Breast epithelium (tissue), 4 donors: ENCODE measurements around the gene LCAT. TPM values are rescaled to one million over a fixed set of nuclear protein-coding genes. Genes with fewer than 3 reads are reported as not detected.
"Not testable (repeated sequence)": the region's sequence is repeated elsewhere in the genome, so short reads cannot be mapped to it uniquely, and the experiment has no call there.

Experiments
- DNase-seq, 2 donors: peaks; one replicate each; pipeline ENCODE4 v3.0.0-alpha.2; 2019; ENCODE audit warnings: low spot score in 2 of 2
- H3K27ac ChIP-seq, 2 donors: fragments of 200-600 bp; sonication (generic) in 1 of 2; one replicate each; pipeline ENCODE4 v1.5.1; 2016 to 2019; ENCODE audit warnings: mild to moderate bottlenecking in 1 of 2
- H3K27me3 ChIP-seq, 2 donors: fragments of 200-600 bp; sonication (generic) in 1 of 2; one replicate each; pipeline versions ENCODE4 v1.5.1 to v1.6.0; 2017 to 2019; ENCODE audit warnings: control low read depth in 1 of 2, mild to moderate bottlenecking in 1 of 2
- H3K36me3 ChIP-seq: fragments of 200-600 bp; one replicate; pipeline ENCODE4 v1.5.1; 2019
- H3K4me1 ChIP-seq, 2 donors: fragments of 200-600 bp; sonication (generic); one replicate each; pipeline ENCODE4 v1.5.1; 2016 to 2019; ENCODE audit warnings: control low read depth in 1 of 2
- H3K4me3 ChIP-seq, 3 donors: fragments of 200-600 bp; sonication (generic); 1 replicate in 2 of 3; 2 replicates in 1 of 3; pipeline ENCODE4 v1.5.1; 2016 to 2019; ENCODE audit warnings: mild to moderate bottlenecking in 3 of 3, moderate library complexity in 2 of 3
- H3K9me3 ChIP-seq, 2 donors: fragments of 200-600 bp; sonication (generic) in 1 of 2; one replicate each; pipeline ENCODE4 v1.5.1; 2016 to 2019; ENCODE audit warnings: control low read depth in 1 of 2
- POLR2A ChIP-seq: fragments of 450-650 bp; IDR thresholded peaks from one replicate; pipeline ENCODE4 v1.6.1; 2016; ENCODE audit warnings: antibody characterized with exemption, mild to moderate bottlenecking, moderate library complexity
- POLR2AphosphoS5 ChIP-seq, 3 donors: sonication (generic); formaldehyde crosslinking; IDR thresholded peaks; one replicate each; pipeline ENCODE4 v1.6.1; 2017; ENCODE audit warnings: antibody characterized with exemption in 3 of 3
- intact Hi-C: fragments of 100-400 bp; cut with DNase I; formaldehyde crosslinking; loops from one replicate; pipeline ENCODE4 v1.15.1; 2023; ENCODE audit warnings: low total_unique reads
- total RNA-seq, 3 donors: library from RNA; depleted of rRNA; stranded (reverse); fragments of >200 nt; gene quantifications; one replicate each; pipeline ENCODE4 v1.1.0, GENCODE V29; 2016
- TF ChIP-seq, protein P1 (sequence below), 3 donors: fragments of 450-650 bp; IDR thresholded peaks; one replicate each; pipeline ENCODE4 v1.5.1; 2016 to 2017; ENCODE audit warnings: antibody characterized with exemption in 3 of 3, mild to moderate bottlenecking in 3 of 3, moderate library complexity in 3 of 3

LCAT gene
- total RNA-seq, 3 donors from 2014 or later, result 11.8 to 18.6 (median 15.4) TPM

DNA sequence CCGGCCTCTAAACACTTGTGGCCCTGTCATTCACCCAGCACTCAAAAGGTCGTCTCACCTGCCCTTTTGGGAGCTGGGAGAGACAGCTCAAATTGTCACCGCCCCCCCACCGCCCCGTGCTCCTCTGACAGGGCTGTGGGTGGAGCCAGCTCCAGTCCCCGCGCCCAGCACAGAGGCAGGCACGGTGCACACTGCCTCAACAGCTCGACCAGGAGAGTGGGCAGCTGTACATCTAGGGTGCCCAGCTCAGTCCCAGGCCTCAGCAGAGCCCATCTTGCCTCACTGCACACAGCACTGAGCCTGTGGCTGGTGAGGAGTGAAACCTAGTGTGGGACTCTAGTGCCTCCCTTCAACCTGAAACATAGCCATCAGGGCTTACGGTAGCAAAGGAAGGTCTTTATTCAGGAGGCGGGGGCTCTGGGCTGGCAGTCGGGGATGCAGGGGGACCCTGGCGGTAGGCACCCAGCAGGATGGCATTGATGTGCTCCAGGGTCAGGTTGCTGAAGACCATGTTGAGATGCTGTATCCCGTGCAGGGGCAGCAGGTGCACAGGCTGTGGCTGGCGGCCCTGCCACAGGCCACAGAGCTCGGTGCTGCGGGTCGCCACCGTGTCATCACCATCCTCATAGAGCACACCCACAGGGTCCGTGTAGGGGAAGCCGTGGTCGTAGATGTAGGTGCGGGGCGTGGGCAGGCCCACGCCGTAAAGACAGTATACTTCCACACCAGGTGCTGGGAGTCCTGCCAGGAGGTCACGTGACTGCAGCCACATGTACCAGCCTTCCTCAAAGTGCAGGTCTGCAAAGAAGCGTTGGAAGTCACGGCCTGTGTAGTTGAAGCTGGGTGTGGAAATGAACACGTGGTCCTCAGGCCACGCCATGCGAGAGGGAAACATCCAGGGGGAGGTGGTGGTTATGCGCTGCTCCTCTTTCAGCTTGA is 4.1 kb downstream of the LCAT start:
- TF ChIP-seq POLR2A (no peak), POLR2AphosphoS5 (IDR thresholded peaks at IDR 0.05) (no peak)
- TF ChIP-seq, protein P1, sequence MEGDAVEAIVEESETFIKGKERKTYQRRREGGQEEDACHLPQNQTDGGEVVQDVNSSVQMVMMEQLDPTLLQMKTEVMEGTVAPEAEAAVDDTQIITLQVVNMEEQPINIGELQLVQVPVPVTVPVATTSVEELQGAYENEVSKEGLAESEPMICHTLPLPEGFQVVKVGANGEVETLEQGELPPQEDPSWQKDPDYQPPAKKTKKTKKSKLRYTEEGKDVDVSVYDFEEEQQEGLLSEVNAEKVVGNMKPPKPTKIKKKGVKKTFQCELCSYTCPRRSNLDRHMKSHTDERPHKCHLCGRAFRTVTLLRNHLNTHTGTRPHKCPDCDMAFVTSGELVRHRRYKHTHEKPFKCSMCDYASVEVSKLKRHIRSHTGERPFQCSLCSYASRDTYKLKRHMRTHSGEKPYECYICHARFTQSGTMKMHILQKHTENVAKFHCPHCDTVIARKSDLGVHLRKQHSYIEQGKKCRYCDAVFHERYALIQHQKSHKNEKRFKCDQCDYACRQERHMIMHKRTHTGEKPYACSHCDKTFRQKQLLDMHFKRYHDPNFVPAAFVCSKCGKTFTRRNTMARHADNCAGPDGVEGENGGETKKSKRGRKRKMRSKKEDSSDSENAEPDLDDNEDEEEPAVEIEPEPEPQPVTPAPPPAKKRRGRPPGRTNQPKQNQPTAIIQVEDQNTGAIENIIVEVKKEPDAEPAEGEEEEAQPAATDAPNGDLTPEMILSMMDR (IDR thresholded peaks at IDR 0.05), result no peak
- peak overlapping the region in 1 of 2 donors; percentile 65 for H3K27ac ChIP-seq
- H3K4me3 ChIP-seq, result no peak overlapping the region
- H3K27me3 ChIP-seq, result no peaks in the 10 kb centered on the region
- H3K4me1 ChIP-seq, result peaks cover 12 to 13% of the 10 kb centered on the region in 2 donors
- DNase-seq, result no peak
- intact Hi-C loops, result no loop called here
- H3K9me3 ChIP-seq, result no peaks in the 10 kb centered on the region
- H3K36me3 ChIP-seq, result no peaks in the 10 kb centered on the region

DNA sequence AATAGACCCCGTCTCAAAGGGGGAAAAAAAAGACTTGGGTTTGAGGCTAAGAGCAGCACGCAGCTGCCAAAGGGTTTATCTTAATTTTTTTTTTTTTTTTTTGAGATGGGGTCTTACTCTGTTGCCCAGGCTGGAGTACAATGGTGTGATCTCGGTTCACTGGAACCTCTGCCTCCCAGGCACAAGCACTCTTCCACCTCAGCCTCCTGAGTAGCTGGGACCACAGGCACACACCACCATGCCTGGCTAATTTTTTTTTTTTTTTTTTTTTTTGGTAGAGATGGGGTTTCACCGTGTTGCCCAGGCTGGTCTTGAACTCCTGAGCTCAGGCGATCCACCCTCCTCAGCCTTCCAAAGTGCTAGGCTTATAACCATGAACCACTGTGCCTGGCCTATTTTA is 6.2 kb downstream of the LCAT start:
- H3K4me3 ChIP-seq, H3K36me3 ChIP-seq, H3K27ac ChIP-seq, DNase-seq, H3K27me3 ChIP-seq, H3K9me3 ChIP-seq, intact Hi-C loops: not testable (repeated sequence)
- H3K4me1 ChIP-seq, result peaks cover 9 to 12% of the 10 kb centered on the region in 2 donors

DNA sequence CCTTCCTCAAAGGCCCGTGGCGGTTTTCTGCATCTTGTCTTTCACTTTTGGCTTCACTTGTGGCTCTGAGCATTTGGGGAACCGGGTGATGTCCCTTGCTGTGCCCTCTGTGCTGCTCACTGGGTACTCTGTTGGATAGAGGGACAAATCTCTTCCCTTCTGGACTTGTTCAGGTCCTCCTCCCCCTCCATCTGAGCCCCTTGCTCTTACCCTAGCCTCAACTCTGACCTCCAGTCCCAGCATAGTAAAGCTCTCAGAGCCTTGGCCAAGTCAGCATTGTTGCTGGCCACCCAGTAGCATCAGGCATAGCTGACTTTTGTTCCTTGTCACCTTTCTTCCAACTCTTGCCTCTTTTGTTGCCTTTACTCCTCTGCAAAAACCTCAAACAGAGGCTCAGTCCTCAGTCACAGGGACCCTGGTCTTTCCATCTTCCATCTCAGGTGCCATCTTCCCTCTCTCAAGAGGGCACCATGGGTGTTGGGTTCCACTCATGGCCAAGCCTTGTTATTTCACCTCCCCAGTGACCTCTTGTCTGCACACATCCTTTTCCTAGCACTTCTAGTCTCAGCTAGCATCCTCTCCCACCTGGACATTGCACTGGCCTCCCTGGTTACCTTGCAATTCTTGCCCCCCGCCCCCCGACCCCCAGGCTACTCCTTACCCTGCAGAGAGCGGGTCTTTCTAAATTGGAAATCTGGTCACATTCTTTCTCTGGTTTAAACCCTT is 6.9 kb downstream of the LCAT start:
- H3K4me1 ChIP-seq, result peaks cover 9 to 12% of the 10 kb centered on the region in 2 donors
- H3K4me3 ChIP-seq, result peak overlapping the region; percentile 84 to 89 (median 86)
- peak in 1 of 2 donors; percentile 56 for DNase-seq
- intact Hi-C loops, result no loop called here
- H3K27ac ChIP-seq, result peak overlapping the region; percentile 89 to 98
- no peaks in the 10 kb centered on the region for H3K27me3 ChIP-seq
- TF ChIP-seq, protein P1 (IDR thresholded peaks at IDR 0.05), result no peak
- peak in 1 of 3 donors; percentile 46 for TF ChIP-seq POLR2AphosphoS5 (IDR thresholded peaks at IDR 0.05)
- H3K36me3 ChIP-seq, result no peaks in the 10 kb centered on the region
- no peaks in the 10 kb centered on the region for H3K9me3 ChIP-seq

DNA sequence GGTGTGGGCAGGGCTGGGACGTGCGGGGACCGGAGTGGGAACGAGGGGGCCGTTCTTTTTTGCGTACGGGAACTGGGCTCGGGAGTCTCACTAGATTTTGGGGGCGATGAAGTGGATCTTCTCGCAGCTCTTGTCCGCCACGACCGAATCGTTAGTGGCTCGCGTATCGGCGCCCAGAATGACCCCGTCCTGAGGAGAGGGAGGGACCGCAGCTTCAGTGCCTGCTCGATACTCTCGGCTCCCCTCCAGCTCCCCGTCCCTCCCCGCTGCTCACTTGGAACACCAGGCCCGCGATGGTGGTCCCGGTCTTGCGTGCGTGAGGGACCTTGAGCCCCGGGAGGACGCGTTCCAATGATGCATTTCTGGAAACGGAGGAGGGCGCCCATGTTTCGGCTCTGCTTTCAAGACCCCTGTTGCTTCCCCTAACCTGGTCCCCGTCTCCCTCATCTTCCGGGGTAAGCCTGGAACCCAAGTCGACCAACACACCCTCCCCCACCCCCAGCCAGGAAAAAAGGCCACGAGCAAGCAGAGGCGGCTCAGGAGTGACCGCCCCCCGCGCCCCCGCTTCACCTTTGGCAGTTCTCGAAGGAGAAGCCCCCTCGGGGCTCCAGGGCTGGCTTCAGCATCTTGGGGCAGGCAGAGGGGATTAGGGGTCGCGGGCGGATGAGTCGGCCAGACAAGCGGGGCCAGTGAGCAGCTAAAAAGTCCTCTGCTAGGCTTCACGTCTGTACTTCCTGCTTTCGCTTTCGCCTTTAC is 7.6 kb downstream of the LCAT start, which contains the start of gene PSMB10:
Gene PSMB10 (minus strand): TSS at position 727 of the 756 bp plus-strand sequence. CDS start 101 bp downstream, at position 626.
- intact Hi-C loops, result no loop called here
- Histone ChIP-seq H3K27ac (peak within 1 kb of the TSS; percentile 89 to 98), H3K4me1 (peaks cover 9 to 12% of the 10 kb centered on the region in 2 donors), H3K27me3 (no peaks in the 10 kb centered on the region), H3K4me3 (peak within 1 kb of the TSS; percentile 84 to 89 (median 86)), H3K9me3 (no peaks in the 10 kb centered on the region), H3K36me3 (no peaks in the 10 kb centered on the region)
- TF ChIP-seq, protein P1 (IDR thresholded peaks at IDR 0.05), result no peak
- TF ChIP-seq POLR2AphosphoS5 (IDR thresholded peaks at IDR 0.05) (no peak), POLR2A (no peak)
- no peak for DNase-seq

DNA sequence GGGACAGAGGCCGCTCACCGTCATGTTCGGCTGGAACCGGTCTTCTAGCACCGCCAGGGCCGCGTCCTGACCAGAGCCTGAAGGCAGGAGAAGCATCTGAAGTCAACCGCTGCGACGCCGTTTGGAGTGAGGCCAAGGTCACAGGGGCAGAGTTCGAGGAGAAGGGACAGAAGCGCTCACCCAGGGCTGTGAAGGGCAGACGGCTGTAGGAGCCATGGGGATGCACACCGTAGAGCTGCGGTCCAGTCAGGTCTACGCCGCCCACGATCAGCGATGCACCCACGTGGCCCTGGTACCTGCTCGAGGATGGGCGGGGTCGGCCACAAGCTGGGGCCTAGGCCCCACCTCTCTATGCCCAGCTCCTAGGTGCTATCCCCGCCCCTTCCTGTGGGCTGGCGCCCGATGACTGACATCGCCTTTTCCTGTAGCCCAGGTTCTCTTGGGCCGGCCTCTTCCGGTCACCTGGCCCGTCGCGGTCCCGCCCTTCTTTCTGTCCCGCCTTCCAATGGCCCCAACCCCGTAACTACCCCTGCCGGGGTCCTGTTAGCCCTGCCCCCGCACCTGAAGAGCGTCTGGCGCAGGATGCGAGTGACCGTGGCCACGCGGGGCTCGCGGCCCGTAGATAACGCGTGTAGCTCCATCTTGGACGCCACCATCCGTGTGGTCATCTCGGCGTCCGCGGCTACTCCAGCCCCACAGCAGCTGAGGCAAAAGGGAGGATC is 8.4 kb downstream of the LCAT start:
- no peaks in the 10 kb centered on the region for H3K27me3 ChIP-seq
- H3K4me1 ChIP-seq, result peaks cover 9 to 12% of the 10 kb centered on the region in 2 donors
- peak overlapping the region; percentile 84 to 89 (median 86) for H3K4me3 ChIP-seq
- TF ChIP-seq, protein P1 (IDR thresholded peaks at IDR 0.05), result peak in 1 of 3 donors; percentile 8
- peak; percentile 77 for TF ChIP-seq POLR2A
- peak; percentile 86 to 92 (median 90) for TF ChIP-seq POLR2AphosphoS5 (IDR thresholded peaks at IDR 0.05)
- H3K9me3 ChIP-seq, result no peaks in the 10 kb centered on the region
- no peaks in the 10 kb centered on the region for H3K36me3 ChIP-seq
- intact Hi-C loops, result no loop called here
- peak overlapping the region; percentile 89 to 98 for H3K27ac ChIP-seq
- DNase-seq, result peak; percentile 95 to 97
